Smooth muscle cell (in vitro differentiated cells): ENCODE results near the gene SPNS2. TPM values are rescaled to one million over a fixed set of nuclear protein-coding genes. Genes with fewer than 3 reads are reported as not detected.

ENCODE experiments used
- DNase-seq: peaks from one replicate; lab custom pipeline; 2025; ENCODE audit not compliant: unreplicated experiment; lab: John Stamatoyannopoulos, UW
- H2AFZ ChIP-seq: fragments of 200-600 bp; sonication (generic); 2 replicates; pipeline ENCODE4 v1.6.0; 2016; ENCODE audit warnings: antibody characterized with exemption, low read depth, mild to moderate bottlenecking
- H3F3A ChIP-seq: fragments of 200-600 bp; sonication (generic); 2 replicates; pipeline ENCODE4 v1.6.0; 2017; ENCODE audit warnings: antibody characterized with exemption, low read depth
- H3K27ac ChIP-seq: fragments of 200-600 bp; sonication (generic); 2 replicates; pipeline ENCODE4 v1.5.1; 2016; ENCODE audit warnings: low read depth, mild to moderate bottlenecking
- H3K27me3 ChIP-seq: fragments of 200-600 bp; sonication (generic); 2 replicates; pipeline ENCODE4 v1.6.1; 2016; ENCODE audit warnings: low read depth, mild to moderate bottlenecking
- H3K36me3 ChIP-seq: fragments of 200-600 bp; sonication (generic); 2 replicates; pipeline ENCODE4 v1.5.1; 2016; ENCODE audit warnings: low read depth
- H3K4me1 ChIP-seq: fragments of 200-600 bp; sonication (generic); 2 replicates; pipeline ENCODE4 v1.5.1; 2016; ENCODE audit warnings: low read depth
- H3K4me2 ChIP-seq: fragments of 200-600 bp; sonication (generic); 2 replicates; pipeline ENCODE4 v1.6.0; 2016; ENCODE audit warnings: mild to moderate bottlenecking
- H3K4me3 ChIP-seq: fragments of 200-600 bp; sonication (generic); 2 replicates; pipeline ENCODE4 v1.5.1; 2016; ENCODE audit warnings: mild to moderate bottlenecking
- H3K79me2 ChIP-seq: fragments of 200-600 bp; sonication (generic); 2 replicates; pipeline ENCODE4 v1.6.0; 2016; ENCODE audit warnings: low read depth, mild to moderate bottlenecking
- H3K9ac ChIP-seq: fragments of 200-600 bp; sonication (generic); 2 replicates; pipeline ENCODE4 v1.6.0; 2016; ENCODE audit warnings: low read depth
- H3K9me3 ChIP-seq: fragments of 200-600 bp; sonication (generic); replicated peaks from 2 replicates; pipeline ENCODE4 v1.5.1; 2016; ENCODE audit warnings: low read depth
- H4K20me1 ChIP-seq: fragments of 200-600 bp; sonication (generic); 2 replicates; pipeline ENCODE4 v1.6.0; 2016; ENCODE audit warnings: low read depth
- WGBS: methylation state at CpG from one replicate; pipeline ENCODE4 v1.1.7; 2016; ENCODE audit warnings: low lambda C conversion rate; 5-methylcytosine and 5-hydroxymethylcytosine counted together
- polyA plus RNA-seq: library from polyadenylated mRNA; unstranded; fragments of >200 nt; fragmentation: Nextera tagmentation; extraction: Ambion mirVana; gene quantifications from 2 replicates; pipeline ENCODE4 v1.2.1, GENCODE V29; 2016
- total RNA-seq: library from RNA; depleted of rRNA; stranded (reverse); fragments of >200 nt; gene quantifications from 2 replicates; pipeline ENCODE4 v1.2.3, GENCODE V29; 2014
- TF ChIP-seq, protein P1 (sequence below): fragments of 200-600 bp; sonication (generic); IDR thresholded peaks from 2 replicates; pipeline ENCODE4 v1.5.1; 2017; ENCODE audit warnings: borderline replicate concordance, mild to moderate bottlenecking, antibody characterized with exemption; ENCODE audit not compliant: insufficient read depth, poor library complexity, severe bottlenecking

The SPNS2 gene
- total and polyA plus RNA-seq, 2 experiments from 2014 or later, result 5.1 to 16.5 TPM

GRCh38 chr17:4465786-4466185 is 32.9 kb upstream of the SPNS2 start:
- Histone ChIP-seq H3K79me2 (no peaks in the 10 kb centered on the region), H3K27me3 (no peaks in the 10 kb centered on the region), H2AFZ (no peak overlapping the region), H3K4me2 (no peak overlapping the region), H3K9me3 (no peaks in the 10 kb centered on the region), H3K36me3 (no peaks in the 10 kb centered on the region), H3K27ac (no peak overlapping the region), H3F3A (no peaks in the 10 kb centered on the region), H3K4me3 (no peak overlapping the region), H3K9ac (no peak overlapping the region), H4K20me1 (no peaks in the 10 kb centered on the region), H3K4me1 (no peaks in the 10 kb centered on the region)
- no peak for DNase-seq
- TF ChIP-seq, protein P1, sequence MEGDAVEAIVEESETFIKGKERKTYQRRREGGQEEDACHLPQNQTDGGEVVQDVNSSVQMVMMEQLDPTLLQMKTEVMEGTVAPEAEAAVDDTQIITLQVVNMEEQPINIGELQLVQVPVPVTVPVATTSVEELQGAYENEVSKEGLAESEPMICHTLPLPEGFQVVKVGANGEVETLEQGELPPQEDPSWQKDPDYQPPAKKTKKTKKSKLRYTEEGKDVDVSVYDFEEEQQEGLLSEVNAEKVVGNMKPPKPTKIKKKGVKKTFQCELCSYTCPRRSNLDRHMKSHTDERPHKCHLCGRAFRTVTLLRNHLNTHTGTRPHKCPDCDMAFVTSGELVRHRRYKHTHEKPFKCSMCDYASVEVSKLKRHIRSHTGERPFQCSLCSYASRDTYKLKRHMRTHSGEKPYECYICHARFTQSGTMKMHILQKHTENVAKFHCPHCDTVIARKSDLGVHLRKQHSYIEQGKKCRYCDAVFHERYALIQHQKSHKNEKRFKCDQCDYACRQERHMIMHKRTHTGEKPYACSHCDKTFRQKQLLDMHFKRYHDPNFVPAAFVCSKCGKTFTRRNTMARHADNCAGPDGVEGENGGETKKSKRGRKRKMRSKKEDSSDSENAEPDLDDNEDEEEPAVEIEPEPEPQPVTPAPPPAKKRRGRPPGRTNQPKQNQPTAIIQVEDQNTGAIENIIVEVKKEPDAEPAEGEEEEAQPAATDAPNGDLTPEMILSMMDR, result no peak
- 90% methylated on average over 8 of the region's 8 CpGs for WGBS

- Histone ChIP-seq H3K4me3 (no peak overlapping the region), H3K4me2 (no peak overlapping the region), H3K4me1 (no peaks in the 10 kb centered on the region), H3K9me3 (no peaks in the 10 kb centered on the region), H3K79me2 (no peaks in the 10 kb centered on the region), H3K36me3 (no peaks in the 10 kb centered on the region), H3K27ac (no peak overlapping the region), H3K27me3 (no peaks in the 10 kb centered on the region), H4K20me1 (no peaks in the 10 kb centered on the region), H3F3A (no peaks in the 10 kb centered on the region), H3K9ac (no peak overlapping the region), H2AFZ (no peak overlapping the region)
- 87% methylated on average over 7 of the region's 7 CpGs for WGBS
- no peak for DNase-seq
- TF ChIP-seq, protein P1, result no peak
Observed at GRCh38 chr17:4467287-4467686, 31.4 kb upstream of the SPNS2 start.

DNA sequence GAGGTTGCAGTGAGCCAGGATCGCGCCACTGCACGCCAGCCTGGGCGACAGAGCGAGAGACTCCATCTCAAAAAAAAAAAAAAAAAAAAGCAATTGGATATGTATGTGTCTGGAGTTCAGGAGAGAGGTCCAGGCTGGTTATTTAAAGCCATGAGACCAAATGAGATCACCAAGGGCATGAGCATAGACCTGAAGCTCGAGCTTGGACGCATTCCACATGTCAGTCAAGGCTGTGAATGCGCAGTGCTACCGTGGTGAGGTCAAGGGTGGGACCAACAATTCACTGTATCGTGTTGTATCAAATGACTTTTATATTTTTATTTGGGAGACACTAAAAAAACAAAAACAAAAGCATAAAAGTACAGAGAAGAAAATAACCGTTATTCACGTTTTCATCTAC is 29.1 kb upstream of the SPNS2 start:
- no peak overlapping the region for H3K27ac ChIP-seq

GRCh38 chr17:4472286-4472685 is 26.4 kb upstream of the SPNS2 start:
- DNase-seq, result no peak
- WGBS, result 58% methylated on average over 3 of the region's 3 CpGs
- no peak overlapping the region for H2AFZ ChIP-seq

More for the DNA sequence above, 29.1 kb upstream of the SPNS2 start:
- Histone ChIP-seq H3K36me3 (no peaks in the 10 kb centered on the region), H3K4me2 (no peak overlapping the region), H3K4me1 (no peaks in the 10 kb centered on the region), H3F3A (no peaks in the 10 kb centered on the region), H2AFZ (no peak overlapping the region), H3K27me3 (no peaks in the 10 kb centered on the region), H3K9me3 (no peaks in the 10 kb centered on the region), H3K9ac (no peak overlapping the region), H3K4me3 (no peak overlapping the region), H4K20me1 (no peaks in the 10 kb centered on the region), H3K79me2 (no peaks in the 10 kb centered on the region)
- TF ChIP-seq, protein P1, result no peak
- WGBS, result 88% methylated on average over 10 of the region's 12 CpGs
- no peak for DNase-seq

More at GRCh38 chr17:4472286-4472685, 26.4 kb upstream of the SPNS2 start:
- no peaks in the 10 kb centered on the region for H3K79me2 ChIP-seq
- H3K4me3 ChIP-seq, result no peak overlapping the region
- no peaks in the 10 kb centered on the region for H3K27me3 ChIP-seq
- H3K36me3 ChIP-seq, result no peaks in the 10 kb centered on the region
- no peaks in the 10 kb centered on the region for H3K9me3 ChIP-seq
- H4K20me1 ChIP-seq, result no peaks in the 10 kb centered on the region
- no peak overlapping the region for H3K4me2 ChIP-seq
- H3F3A ChIP-seq, result no peaks in the 10 kb centered on the region
- H3K9ac ChIP-seq, result no peak overlapping the region
- H3K4me1 ChIP-seq, result peaks cover 10% of the 10 kb centered on the region
- H3K27ac ChIP-seq, result no peak overlapping the region
- TF ChIP-seq, protein P1, result no peak
